Activated CD4-positive, CD25-positive, alpha-beta regulatory T cell treated with anti-CD3 and anti-CD28 coated beads, Interleukin-2, amount 50 U/mL, for 72 hours (primary cell): ENCODE data around the gene A1BG.
"Not testable (repeated sequence)": the region's sequence is repeated elsewhere in the genome, so short reads cannot be mapped to it uniquely, and the experiment has no call there.

Source experiments
- DNase-seq: peaks from one replicate; pipeline ENCODE4 v3.0.0; 2021

A1BG gene

GRCh38 chr19:58334691-58335249 lies 18.5 kb downstream of the A1BG start:
- DNase-seq = no peak

- no peak for DNase-seq
Measured at GRCh38 chr19:58332697-58333096, 20.6 kb downstream of the A1BG start.

- no peak for DNase-seq
Measured at GRCh38 chr19:58330458-58330857, 22.8 kb downstream of the A1BG start.

GRCh38 chr19:58328999-58329398 lies 24.3 kb downstream of the A1BG start:
- no peak for DNase-seq

GRCh38 chr19:58326914-58327726 lies 26.2 kb downstream of the A1BG start, which contains the start of gene ZSCAN22:
Gene ZSCAN22, plus strand, starts transcription at chr19:58326994. Its CDS starts 7,809 bp downstream, at chr19:58334803.
- DNase-seq = peak; percentile 88

GRCh38 chr19:58326501-58326913 lies 26.8 kb downstream of the A1BG start:
- no peak for DNase-seq

GRCh38 chr19:58325311-58326022 lies 27.8 kb downstream of the A1BG start:
- DNase-seq = no peak

GRCh38 chr19:58319241-58319640 lies 34.1 kb downstream of the A1BG start:
- DNase-seq = no peak

GRCh38 chr19:58318297-58318696 lies 35.0 kb downstream of the A1BG start:
- no peak for DNase-seq

GRCh38 chr19:58317476-58318072 lies 35.7 kb downstream of the A1BG start:
- no peak for DNase-seq

- no peak for DNase-seq
Measured at GRCh38 chr19:58315580-58315979, 37.7 kb downstream of the A1BG start.

GRCh38 chr19:58311345-58311865 lies 41.9 kb downstream of the A1BG start:
- no peak for DNase-seq

- not testable (repeated sequence) for DNase-seq
Measured at GRCh38 chr19:58310685-58311084, 42.6 kb downstream of the A1BG start.

GRCh38 chr19:58307736-58308135 lies 45.6 kb downstream of the A1BG start:
- DNase-seq = no peak

- no peak for DNase-seq
Measured at GRCh38 chr19:58305932-58306323, 47.4 kb downstream of the A1BG start.

GRCh38 chr19:58305065-58305931 lies 48.0 kb downstream of the A1BG start, which contains the start of gene ERVK3-1:
Gene ERVK3-1, plus strand, starts transcription at chr19:58305377. Its CDS starts 6,792 bp downstream, at chr19:58312169.
- peak; percentile 91 for DNase-seq

GRCh38 chr19:58304748-58305064 lies 48.6 kb downstream of the A1BG start:
- no peak for DNase-seq

- DNase-seq = no peak
Measured at GRCh38 chr19:58304255-58304654, 49.0 kb downstream of the A1BG start.

GRCh38 chr19:58300620-58301019 lies 52.7 kb downstream of the A1BG start:
- no peak for DNase-seq

- no peak for DNase-seq
Measured at GRCh38 chr19:58296104-58296503, 57.2 kb downstream of the A1BG start.
